HTERT RPE-1 (cell line): Measurements from ENCODE around the gene PGA5.

Source experiments
- in situ Hi-C: fragments of 300-500 bp; cut with MboI; formaldehyde crosslinking; loops from 4 replicates; pipeline ENCODE4 v1.14.3; 2020; ENCODE audit warnings: low sequenced_read_pairs

The PGA5 gene

DNA sequence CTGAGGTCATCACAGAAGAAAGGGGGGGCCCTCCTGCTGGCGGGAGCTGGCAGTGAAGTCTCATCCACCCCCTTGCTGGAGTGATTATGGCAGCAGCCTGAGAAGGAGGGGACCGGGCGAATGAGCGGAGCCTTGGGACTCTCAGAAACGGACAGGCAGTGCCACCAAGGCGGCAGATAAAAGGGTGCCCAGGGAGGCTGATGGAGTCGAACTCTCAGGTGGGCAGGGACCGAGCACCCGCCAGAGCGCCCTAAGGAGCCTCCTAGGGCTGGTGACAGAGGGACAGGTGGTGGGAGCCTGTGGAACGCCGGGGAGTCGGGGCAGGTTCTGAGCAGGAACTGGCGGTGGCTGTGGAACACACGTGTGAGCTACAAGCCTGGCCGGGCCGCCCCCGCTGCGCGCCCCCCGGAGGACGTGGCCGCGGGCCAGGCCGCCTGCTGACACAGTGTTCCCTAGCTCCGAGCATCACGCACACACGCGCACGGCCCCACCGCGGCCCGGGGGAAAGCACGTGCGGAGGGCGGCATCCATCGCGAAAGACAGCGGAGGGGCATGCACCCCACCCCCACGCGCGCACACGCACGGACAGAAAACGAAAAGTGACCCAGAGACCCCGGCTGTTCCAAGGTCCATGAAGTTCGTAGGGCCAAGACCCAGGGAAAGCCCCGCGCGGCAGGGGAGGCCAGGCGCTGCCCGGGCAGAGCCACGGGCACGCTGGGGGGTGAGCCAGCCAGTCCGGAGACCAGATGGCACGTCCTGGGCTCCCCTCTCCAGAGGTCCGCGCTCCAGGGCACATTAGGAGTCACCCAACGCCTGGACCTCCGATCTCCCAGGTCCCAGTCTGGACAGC, 53.1 kb downstream of the PGA5 start:
- in situ Hi-C loops, result no loop called here

DNA sequence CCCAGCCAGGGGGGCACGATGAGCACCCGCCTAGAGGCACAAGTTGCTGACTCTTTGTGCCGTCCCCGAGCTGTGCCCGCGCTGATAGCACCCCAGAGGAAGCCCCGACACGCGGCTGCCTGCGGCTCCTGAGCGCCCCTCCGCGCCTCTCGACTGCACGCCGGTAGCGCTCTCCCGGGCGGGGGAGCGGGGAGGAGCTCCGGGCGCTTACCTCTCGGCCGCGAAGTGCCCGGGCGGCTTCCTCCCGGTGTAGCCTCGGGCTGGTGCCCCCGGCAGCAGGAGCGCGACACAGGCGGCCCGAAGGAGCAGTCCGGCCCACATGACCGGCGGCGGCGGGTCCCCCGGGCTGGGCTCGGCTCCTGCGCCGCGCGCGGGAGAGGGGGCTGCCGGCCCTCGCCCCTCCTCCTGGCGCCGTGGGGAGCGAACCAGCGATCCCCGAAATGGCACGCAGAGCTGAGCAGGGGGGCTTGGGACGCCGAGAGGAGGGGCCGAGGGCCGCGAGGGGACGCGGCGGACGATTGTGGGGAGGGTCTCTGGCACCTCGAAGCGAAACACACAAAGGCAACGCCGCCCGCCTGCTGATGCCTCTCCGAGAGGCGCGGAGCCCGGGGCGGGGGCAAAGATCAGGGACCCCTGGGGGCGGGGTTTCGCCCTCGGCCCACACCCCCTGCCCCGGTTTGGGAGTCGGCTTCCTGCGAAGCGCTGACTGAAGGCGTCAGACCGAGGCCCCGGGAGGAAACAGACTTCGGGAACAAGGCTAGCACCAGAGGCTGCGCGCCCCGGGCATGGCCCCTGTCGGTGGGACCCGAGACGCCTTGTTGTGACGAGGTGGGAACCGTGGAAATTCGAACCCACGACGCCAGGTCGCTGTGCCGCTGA, 54.0 kb downstream of the PGA5 start, which contains the start of gene VWCE:
Gene VWCE (minus strand): TSS at position 600 of the 879 bp plus-strand sequence. CDS start 279 bp downstream, at position 321.
- in situ Hi-C loops, result no loop called here

DNA sequence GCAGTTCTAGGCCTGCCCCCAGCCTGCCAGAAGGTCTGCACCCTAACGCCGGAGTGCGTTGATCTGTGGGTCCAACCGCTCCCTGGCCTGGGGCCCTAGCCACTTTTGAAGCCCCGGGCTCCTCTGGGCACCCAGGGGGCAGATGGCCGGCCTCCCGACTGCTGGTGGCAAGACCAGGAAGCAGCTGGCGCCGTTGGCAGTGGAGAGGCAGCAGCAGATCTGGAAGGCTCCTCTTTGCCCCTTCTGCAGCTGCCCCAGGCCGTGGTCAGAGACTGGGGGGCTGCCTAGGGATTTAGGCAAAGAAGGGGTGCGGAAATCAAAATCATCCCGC, 54.6 kb downstream of the PGA5 start:
- in situ Hi-C loops, result no loop called here

DNA sequence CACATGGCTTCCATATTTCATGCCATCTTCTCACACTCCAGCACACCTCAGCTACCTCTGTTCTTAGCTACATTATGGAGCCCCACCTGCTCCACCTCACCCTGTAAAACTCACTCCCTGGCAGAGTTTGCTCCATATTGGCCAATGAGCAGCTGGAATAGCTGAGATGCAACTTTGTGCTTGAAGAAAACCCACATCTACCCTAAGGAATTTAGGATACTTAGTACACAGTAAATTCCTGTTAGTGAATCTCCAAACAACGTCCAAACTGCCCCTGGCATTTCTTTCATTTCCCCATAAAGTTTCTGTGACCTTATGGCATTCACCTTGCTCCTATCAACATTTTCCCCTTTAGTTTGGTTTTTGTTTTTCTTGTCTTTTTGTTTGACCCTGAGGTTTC, 56.4 kb downstream of the PGA5 start:
- in situ Hi-C loops, result no loop called here

DNA sequence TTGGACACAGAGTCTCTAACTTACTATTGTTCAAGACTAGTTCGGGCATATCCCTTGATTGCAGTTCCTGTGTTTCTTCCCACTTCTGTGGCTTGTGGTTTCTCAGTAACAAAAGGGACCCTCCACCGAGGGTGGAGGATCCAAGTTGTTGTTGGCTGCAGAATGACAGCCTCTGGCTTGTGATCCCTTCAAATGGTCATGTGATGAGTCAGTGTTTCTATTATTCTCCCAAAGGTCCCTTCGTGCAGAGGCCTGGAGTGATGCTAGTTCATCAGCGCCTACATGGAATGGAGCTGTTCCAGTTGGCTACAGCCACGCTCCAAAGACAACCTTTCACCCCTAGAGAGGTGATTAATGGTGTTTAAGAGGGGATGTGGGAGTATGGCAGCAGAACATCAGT, 56.8 kb downstream of the PGA5 start:
- in situ Hi-C loops, result no loop called here

DNA sequence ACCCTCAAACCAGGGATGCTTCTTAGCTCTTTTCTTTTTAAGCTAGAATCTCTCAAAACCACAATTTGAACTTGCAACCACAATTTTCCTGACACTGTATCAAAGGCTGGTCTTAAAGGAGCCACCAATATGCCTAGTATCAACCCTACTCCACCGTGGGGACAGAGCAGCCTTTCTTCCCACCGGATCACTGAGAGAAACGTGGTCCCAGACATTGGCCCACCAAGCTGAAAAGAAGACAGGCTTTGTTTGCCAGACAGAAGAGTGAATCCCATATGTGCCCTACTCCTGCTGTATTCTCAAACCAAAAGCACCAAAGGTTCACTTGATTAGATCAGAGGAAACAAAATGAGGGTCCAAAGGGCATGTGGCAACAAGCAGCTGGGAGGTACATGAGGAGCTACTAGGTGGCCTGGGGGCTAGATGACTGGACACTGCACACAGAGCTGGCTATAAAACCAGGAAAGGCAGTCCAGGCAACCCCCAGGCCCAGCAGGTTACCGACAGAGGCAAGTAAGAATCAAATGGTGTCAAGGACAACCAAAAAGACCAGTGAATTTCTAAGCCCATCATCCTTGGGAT, 57.8 kb downstream of the PGA5 start:
- in situ Hi-C loops, result no loop called here
